HepG2 (cell line): ENCODE measurements around the gene EYA3. TPM values are rescaled to one million over a fixed set of nuclear protein-coding genes. Genes with fewer than 3 reads are reported as not detected.
A peak's percentile ranks its signal among the peaks of the same experiment; 100 is the strongest.

ENCODE experiments used
- CHCHD3 ChIP-seq: sonication (generic); formaldehyde crosslinking; IDR thresholded peaks from 2 replicates; pipeline ENCODE4 v1.8.0; 2022; ENCODE audit warnings: mild to moderate bottlenecking, missing genetic modification reagents, moderate library complexity
- XRCC5 ChIP-seq: fragments of 200-400 bp; formaldehyde crosslinking; optimal IDR thresholded peaks from 2 replicates; pipeline ENCODE3; 2017; ENCODE audit warnings: mild to moderate bottlenecking, low read length
- ZNF33B ChIP-seq: sonication (generic); formaldehyde crosslinking; IDR thresholded peaks from 2 replicates; pipeline ENCODE4 v1.5.1; 2020; ENCODE audit warnings: mild to moderate bottlenecking, missing genetic modification reagents
- ZNF44 ChIP-seq: sonication (generic); formaldehyde crosslinking; IDR thresholded peaks from 2 replicates; pipeline ENCODE4 v1.5.1; 2020; ENCODE audit warnings: mild to moderate bottlenecking, missing genetic modification reagents
- ZNF572 ChIP-seq: sonication (generic); formaldehyde crosslinking; IDR thresholded peaks from 2 replicates; pipeline ENCODE4 v1.5.1; 2020; ENCODE audit warnings: mild to moderate bottlenecking, missing genetic modification reagents
- ZNF605 ChIP-seq: sonication (generic); formaldehyde crosslinking; IDR thresholded peaks from 2 replicates; pipeline ENCODE4 v1.8.0; 2022; ENCODE audit warnings: mild to moderate bottlenecking, missing genetic modification reagents
- polyA plus RNA-seq, 8 experiments: library from polyadenylated mRNA; depleted of rRNA in 3 of 8; stranded (reverse) in 7 of 8; unstranded in 1 of 8; fragments of >200 nt; fragmentation: Illumina TruSeq in 4 of 8; extraction: Trizol in 4 of 8; gene quantifications; 2 replicates each; pipeline versions ENCODE4 v1.2.1 to v1.2.3, GENCODE V29; 2011 to 2016; ENCODE audit warnings: low read depth in 4 of 8, missing spikeins in 1 of 8, mixed read lengths in 1 of 8; ENCODE audit not compliant: insufficient read depth in 1 of 8
- total RNA-seq, 5 experiments: library from RNA; depleted of rRNA; stranded (reverse); fragments of >200 nt; fragmentation: Illumina TruSeq; extraction: Trizol; gene quantifications; 2 replicates each; pipeline ENCODE4 v1.2.3, GENCODE V29; 2016; ENCODE audit warnings: low read depth in 1 of 5
- TF ChIP-seq, protein P1 (sequence below): sonication (generic); formaldehyde crosslinking; IDR thresholded peaks from 2 replicates; pipeline ENCODE4 v1.8.1; 2023; ENCODE audit warnings: mild to moderate bottlenecking, inconsistent platforms, moderate library complexity, missing genetic modification reagents, borderline replicate concordance
- TF ChIP-seq, protein P2 (sequence below), 2 experiments: sonication (generic) in 1 of 2; formaldehyde crosslinking in 1 of 2; IDR thresholded peaks; 2 replicates each; pipeline versions ENCODE4 v1.4.0 to v1.6.1; 2016 to 2020; ENCODE audit warnings: borderline replicate concordance in 1 of 2, low read depth in 1 of 2, mild to moderate bottlenecking in 1 of 2, missing genetic modification reagents in 1 of 2
- TF ChIP-seq, protein P3 (sequence below): sonication (generic); formaldehyde crosslinking; IDR thresholded peaks from 2 replicates; pipeline ENCODE4 v1.5.0; 2020; ENCODE audit warnings: mild to moderate bottlenecking, missing genetic modification reagents

The EYA3 gene
- total and polyA plus RNA-seq, 2 of the 13 experiments (the other 11 are each of a cell fraction or from before 2014, with no cell fraction given) = 13.9 to 19.7 TPM

DNA sequence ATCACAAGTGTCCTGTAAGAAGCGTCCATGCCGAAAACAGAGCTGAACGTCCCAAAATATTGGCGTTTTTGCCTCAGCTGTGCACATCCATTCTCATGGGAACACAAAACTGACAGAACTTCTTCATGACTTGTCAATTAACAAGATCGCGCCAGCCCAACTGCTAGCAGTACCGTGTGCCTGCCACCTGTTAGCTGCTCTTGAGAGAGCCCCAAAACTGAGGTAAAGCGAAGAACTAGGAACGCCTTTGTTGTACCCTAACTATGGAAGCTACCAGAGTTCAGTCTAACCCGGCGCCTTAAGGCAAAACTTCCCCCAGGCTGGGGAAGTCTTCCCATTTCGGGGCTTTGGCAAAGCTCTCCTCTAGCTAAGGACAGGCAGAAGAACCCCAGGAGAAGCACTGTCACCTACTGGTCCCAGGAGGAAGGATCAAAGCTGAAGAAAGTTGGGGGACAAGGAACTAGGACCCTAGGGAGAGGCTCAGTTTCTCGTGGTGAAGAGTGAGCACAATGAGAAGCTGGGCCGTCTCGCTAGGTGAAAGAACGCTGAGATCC, 719 bp downstream of the EYA3 start (continued):
- peak; percentile 18 for TF ChIP-seq XRCC5
- TF ChIP-seq, protein P1, sequence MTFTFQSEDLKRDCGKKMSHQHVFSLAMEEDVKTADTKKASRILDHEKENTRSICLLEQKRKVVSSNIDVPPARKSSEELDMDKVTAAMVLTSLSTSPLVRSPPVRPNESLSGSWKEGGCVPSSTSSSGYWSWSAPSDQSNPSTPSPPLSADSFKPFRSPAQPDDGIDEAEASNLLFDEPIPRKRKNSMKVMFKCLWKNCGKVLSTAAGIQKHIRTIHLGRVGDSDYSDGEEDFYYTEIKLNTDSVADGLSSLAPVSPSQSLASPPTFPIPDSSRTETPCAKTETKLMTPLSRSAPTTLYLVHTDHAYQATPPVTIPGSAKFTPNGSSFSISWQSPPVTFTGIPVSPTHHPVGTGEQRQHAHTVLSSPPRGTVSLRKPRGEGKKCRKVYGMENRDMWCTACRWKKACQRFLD (CRISPR knock-in tag) = 0 out of 2 replicates have a peak, but pooled peaks have one; percentile 76
- TF ChIP-seq CHCHD3 (CRISPR knock-in tag) = 0 out of 2 replicates have a peak, but pooled peaks have one; percentile 22
- TF ChIP-seq ZNF572 (CRISPR knock-in tag) = peak; percentile 14; the same call in 1 of the 2 replicates
- TF ChIP-seq ZNF33B (CRISPR knock-in tag) = 0 out of 2 replicates have a peak, but pooled peaks have one; percentile 36
- TF ChIP-seq, protein P2, sequence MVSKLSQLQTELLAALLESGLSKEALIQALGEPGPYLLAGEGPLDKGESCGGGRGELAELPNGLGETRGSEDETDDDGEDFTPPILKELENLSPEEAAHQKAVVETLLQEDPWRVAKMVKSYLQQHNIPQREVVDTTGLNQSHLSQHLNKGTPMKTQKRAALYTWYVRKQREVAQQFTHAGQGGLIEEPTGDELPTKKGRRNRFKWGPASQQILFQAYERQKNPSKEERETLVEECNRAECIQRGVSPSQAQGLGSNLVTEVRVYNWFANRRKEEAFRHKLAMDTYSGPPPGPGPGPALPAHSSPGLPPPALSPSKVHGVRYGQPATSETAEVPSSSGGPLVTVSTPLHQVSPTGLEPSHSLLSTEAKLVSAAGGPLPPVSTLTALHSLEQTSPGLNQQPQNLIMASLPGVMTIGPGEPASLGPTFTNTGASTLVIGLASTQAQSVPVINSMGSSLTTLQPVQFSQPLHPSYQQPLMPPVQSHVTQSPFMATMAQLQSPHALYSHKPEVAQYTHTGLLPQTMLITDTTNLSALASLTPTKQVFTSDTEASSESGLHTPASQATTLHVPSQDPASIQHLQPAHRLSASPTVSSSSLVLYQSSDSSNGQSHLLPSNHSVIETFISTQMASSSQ (IDR thresholded peaks at IDR 0.05; ENCODE audit: low read depth) = no peak
- TF ChIP-seq, protein P2 (CRISPR knock-in tag; IDR thresholded peaks at IDR 0.05; ENCODE audit: borderline replicate concordance) = 0 out of 2 replicates have a peak, but pooled peaks have one; percentile 4
- TF ChIP-seq, protein P3, sequence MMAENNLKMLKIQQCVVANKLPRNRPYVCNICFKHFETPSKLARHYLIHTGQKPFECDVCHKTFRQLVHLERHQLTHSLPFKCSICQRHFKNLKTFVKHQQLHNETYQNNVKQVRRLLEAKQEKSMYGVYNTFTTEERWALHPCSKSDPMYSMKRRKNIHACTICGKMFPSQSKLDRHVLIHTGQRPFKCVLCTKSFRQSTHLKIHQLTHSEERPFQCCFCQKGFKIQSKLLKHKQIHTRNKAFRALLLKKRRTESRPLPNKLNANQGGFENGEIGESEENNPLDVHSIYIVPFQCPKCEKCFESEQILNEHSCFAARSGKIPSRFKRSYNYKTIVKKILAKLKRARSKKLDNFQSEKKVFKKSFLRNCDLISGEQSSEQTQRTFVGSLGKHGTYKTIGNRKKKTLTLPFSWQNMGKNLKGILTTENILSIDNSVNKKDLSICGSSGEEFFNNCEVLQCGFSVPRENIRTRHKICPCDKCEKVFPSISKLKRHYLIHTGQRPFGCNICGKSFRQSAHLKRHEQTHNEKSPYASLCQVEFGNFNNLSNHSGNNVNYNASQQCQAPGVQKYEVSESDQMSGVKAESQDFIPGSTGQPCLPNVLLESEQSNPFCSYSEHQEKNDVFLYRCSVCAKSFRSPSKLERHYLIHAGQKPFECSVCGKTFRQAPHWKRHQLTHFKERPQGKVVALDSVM = no peak
- 0 out of 2 replicates have a peak, but pooled peaks have one; percentile 51 for TF ChIP-seq ZNF44 (CRISPR knock-in tag)
- TF ChIP-seq ZNF605 (CRISPR knock-in tag) = peak; percentile 38; the same call in 1 of the 2 replicates
